Erythroblast (primary cell): Measurements from ENCODE around the gene ITPR2.

Experiments
- GATA1 ChIP-seq: IDR thresholded peaks from 2 replicates; pipeline ENCODE4 v1.6.1; 2011; ENCODE audit warnings: low read depth, mild to moderate bottlenecking, control low read depth, low read length, moderate library complexity
- POLR2A ChIP-seq: IDR thresholded peaks from 2 replicates; pipeline ENCODE4 v1.6.1; 2011; ENCODE audit warnings: mild to moderate bottlenecking, low read length

DNA sequence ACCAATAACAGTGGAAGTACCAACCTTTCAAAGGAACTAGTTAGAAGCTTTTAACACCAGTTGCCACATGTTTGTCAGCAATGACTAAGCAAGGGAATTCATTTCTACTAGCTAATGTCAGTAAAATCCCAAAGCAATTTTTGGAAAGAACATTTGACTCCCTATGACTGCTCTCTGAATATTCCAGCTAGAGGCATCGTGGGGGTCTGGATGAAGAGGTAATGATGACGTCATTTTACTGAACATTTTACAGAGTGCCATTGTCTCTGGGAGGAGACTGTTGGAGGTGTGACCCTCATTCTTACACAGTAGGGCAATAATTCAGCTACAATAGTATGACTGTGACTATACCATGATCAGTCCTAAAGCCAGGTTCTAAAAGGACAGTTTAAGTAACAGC lies 204.8 kb downstream of the ITPR2 start:
- TF ChIP-seq POLR2A (no peak), GATA1 (no peak)
